AG09309 (cell line): ENCODE data around the gene RBPJL.
A peak's percentile ranks its signal among the peaks of the same experiment; 100 is the strongest.

Experiments used
- DNase-seq: peaks from one replicate; pipeline ENCODE4 v3.0.0-alpha.2; 2010; ENCODE audit warnings: low read depth
- H3K4me3 ChIP-seq: 2 replicates; pipeline ENCODE4 v1.5.1; 2011; ENCODE audit warnings: mild to moderate bottlenecking, low read depth, low read length, moderate library complexity; ENCODE audit not compliant: control insufficient read depth
- TF ChIP-seq, protein P1 (sequence below): IDR thresholded peaks from 2 replicates; pipeline ENCODE4 v1.5.1; 2011; ENCODE audit warnings: mild to moderate bottlenecking, low read depth, low read length, inconsistent platforms; ENCODE audit not compliant: insufficient read depth, control insufficient read depth; ENCODE audit errors: missing control alignments

The RBPJL gene, protein sequence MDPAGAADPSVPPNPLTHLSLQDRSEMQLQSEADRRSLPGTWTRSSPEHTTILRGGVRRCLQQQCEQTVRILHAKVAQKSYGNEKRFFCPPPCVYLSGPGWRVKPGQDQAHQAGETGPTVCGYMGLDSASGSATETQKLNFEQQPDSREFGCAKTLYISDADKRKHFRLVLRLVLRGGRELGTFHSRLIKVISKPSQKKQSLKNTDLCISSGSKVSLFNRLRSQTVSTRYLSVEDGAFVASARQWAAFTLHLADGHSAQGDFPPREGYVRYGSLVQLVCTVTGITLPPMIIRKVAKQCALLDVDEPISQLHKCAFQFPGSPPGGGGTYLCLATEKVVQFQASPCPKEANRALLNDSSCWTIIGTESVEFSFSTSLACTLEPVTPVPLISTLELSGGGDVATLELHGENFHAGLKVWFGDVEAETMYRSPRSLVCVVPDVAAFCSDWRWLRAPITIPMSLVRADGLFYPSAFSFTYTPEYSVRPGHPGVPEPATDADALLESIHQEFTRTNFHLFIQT

DNA sequence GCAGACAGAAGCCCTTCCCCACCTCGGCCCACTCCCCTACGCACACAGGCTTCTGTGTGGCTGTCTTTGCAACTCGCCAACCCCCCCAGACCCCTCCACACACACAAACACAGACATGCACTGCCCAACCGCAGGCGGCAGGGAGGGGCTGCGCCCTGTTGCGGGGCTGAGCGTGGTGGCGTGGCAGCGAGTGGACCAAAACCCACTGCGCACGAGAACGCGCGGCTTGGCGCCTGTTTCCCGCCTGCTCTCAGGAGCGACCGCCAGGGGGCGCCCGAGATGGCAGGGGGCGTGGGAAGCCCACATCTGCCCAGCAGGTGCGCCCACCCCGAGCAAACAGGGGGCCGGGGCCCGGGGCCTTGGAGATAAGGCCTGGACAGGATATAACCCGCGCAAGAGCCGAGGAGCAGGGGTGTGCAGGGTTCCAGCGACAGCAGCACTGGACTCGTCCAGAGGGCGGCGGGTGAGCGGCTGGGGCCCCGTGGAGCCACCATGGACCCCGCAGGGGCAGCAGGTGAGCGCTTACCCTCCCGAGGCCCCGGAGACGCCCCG, at the start of gene RBPJL:
Gene RBPJL (plus strand): TSS at position 410 of the 552 bp plus-strand sequence. CDS start 83 bp downstream, at position 493.
- no peak within 1 kb of the TSS for H3K4me3 ChIP-seq
- TF ChIP-seq, protein P1, sequence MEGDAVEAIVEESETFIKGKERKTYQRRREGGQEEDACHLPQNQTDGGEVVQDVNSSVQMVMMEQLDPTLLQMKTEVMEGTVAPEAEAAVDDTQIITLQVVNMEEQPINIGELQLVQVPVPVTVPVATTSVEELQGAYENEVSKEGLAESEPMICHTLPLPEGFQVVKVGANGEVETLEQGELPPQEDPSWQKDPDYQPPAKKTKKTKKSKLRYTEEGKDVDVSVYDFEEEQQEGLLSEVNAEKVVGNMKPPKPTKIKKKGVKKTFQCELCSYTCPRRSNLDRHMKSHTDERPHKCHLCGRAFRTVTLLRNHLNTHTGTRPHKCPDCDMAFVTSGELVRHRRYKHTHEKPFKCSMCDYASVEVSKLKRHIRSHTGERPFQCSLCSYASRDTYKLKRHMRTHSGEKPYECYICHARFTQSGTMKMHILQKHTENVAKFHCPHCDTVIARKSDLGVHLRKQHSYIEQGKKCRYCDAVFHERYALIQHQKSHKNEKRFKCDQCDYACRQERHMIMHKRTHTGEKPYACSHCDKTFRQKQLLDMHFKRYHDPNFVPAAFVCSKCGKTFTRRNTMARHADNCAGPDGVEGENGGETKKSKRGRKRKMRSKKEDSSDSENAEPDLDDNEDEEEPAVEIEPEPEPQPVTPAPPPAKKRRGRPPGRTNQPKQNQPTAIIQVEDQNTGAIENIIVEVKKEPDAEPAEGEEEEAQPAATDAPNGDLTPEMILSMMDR: peak; percentile 84
- no peak for DNase-seq

DNA sequence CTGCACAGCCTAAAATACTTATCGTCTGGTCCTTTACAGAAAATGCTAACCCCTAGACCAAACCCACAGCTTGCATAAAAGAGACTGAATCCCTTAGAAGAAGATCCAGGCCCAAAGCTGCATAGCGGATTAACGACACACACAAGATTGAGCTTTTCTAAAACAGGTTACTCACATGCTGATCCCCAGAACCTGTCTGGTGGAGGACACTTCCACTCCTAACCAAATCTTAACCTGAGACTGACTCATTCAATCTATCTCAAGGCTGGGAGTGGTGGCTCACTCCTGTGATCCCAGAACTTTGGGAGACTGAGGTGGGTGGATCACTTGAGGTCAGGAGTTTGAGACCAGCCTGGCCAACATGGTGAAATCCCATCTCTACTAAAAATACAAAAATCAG, 49.5 kb upstream of the RBPJL start:
- H3K4me3 ChIP-seq: no peak overlapping the region
- no peak for DNase-seq
- TF ChIP-seq, protein P1: no peak

DNA sequence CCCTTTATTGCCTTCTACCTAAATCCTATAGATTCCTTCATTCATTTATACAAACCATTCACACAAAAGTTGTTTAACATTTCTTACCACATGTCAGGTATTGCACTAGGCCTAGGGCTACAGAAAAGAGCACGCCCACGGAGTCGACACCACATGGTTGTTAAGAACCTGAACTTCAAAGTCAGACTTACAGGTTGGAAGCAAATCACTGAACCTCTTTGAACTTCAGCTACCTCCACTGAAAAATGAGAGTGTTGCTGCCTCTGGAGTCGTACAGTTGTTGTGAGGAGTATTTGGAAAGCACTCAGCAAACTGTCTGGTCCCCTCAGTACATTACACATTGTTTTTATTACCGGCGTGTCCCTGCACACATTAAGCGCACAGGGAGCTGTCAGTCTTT, 48.9 kb upstream of the RBPJL start:
- TF ChIP-seq, protein P1: no peak
- DNase-seq: no peak
- H3K4me3 ChIP-seq: no peak overlapping the region

DNA sequence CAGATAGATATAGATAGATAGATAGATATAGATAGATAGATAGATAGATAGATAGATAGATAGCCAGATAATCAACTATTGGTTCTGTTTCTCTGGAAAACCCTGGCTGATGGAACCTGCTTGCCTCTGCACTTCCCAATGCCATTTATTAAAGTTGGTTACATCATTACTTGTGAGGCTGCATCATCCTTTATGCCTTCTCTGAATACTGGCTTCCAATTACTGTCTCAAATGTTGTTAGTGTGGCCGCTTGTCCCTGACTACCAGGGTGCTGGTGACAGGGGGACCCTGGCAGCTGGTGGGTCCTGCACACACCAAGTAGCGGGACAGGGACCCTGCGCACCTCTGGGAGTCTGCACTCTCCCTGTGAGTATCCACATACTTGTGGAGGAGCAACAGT, 48.4 kb upstream of the RBPJL start:
- TF ChIP-seq, protein P1: no peak
- no peak for DNase-seq
- no peak overlapping the region for H3K4me3 ChIP-seq

DNA sequence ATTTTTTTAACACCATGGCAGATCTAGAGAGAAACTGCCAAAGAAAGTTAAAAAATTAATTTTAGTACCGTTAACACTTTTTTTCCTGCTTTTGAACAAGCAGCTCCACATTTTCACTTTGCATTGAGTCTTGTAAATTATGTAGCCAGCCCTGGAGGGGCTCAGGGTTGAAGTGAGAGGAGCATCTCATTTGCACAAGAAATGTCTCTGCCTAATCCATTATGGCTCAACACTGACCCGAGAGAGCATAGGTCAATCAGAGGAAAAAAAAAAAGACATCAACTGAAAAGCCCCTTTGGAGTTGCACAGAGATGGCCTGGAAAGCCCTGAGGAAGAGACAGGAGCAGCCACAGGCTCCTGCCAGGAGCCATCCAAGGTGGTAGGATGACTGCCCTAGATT, 48.0 kb upstream of the RBPJL start:
- no peak for DNase-seq
- TF ChIP-seq, protein P1: no peak
- H3K4me3 ChIP-seq: no peak overlapping the region

DNA sequence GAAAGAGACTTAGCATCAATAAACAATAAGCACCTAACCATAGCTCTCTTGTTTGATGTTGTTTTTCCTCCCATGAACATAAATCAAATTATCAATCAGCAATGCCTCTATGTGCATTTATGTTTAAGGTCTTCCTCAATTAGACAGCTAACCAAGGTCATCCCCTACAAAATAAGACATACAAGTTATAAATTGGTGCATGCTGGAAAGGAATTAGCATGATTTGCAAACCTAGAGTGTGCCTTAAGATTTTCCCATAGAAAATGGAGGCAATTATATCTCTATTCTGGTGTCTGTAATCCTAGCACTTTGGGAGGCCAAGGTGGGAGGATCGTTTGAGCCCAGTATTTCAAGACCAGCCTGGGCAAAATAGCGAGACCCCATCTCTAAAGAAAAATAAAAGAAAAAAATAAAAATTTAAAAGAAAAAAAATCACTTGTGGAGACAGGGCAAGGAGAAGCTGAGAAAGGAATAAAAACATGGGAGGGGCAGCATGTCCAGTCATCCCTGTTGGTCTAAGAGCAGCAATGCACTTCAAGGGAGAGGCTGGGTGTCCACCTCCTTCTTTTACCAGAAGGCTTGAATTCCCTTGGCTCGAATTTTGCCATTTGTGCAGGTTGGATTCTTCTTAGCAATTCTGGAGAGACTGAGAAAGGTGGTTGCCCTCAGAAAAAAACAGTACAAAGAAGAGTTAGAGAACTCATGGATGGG, 42.9 kb upstream of the RBPJL start:
- H3K4me3 ChIP-seq: no peak overlapping the region
- TF ChIP-seq, protein P1: no peak
- no peak for DNase-seq
